NCI-H2171 treated with DMSO at 0.1 percent for 48 hours (cell line): ENCODE measurements around the gene GNB5.
A peak's percentile ranks its signal among the peaks of the same experiment; 100 is the strongest.

Experiments
- DNase-seq: peaks from one replicate; lab custom pipeline; 2025; lab: John Stamatoyannopoulos, UW

Gene GNB5

DNA sequence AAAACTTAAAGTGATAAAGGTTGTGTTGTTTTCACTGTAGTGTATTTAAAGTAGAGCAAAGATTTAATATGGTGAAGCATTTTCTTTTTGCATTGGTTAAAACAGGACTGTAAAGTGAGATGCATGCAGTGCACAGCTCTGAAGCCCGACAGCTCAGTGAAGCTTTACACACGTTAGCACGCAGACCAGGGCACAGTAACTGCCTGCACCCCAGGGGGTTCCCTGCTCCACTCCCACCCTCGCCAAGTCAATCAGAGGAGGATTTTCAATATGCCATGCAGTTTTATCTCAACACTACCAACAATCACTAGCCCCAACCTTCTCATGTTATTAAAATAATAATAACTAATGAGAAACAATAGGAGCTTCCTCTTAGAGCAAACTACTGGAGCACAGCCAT, 50.5 kb downstream of the GNB5 start:
- no peak for DNase-seq

DNA sequence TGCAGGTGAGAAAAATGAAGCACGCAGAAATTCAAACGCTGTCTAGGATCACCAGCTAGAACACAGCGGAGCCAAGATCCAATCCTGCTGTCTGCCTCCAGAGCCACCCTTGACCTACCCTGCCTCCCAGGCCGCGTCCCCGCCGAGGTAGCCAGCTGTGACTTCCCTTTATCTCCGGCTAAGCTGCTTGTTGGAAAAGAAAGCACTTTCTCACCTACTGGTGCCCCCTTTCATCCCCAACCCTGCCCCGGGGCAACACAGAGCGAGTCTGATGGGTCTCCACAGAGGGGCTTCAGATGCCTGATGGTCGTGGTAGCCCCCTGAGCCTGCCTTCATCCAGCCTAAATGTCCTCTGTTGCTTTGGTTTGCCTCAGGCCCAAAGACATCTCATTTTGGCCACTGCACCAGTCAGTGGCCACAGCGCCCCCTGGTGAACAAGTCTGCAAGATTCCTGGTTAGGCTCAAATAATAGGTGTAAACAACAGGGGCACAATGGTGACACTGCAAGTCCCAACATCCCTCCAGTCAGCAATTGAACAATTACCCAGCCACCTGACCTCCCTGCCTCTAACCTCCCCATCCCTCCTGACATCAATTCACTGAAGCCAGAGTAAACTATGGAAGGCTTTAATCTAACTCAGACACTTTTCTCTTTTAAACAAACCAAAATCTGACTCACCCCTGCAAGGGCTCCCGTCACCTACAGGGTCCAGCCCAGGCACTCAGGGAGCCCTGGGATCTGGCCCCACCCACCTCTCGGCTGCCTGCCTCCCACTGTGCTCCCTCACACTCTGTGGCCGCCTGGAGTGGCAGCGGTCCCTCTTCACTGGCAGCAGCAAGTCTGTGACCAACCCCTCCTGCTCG, 51.4 kb downstream of the GNB5 start:
- DNase-seq, result no peak

DNA sequence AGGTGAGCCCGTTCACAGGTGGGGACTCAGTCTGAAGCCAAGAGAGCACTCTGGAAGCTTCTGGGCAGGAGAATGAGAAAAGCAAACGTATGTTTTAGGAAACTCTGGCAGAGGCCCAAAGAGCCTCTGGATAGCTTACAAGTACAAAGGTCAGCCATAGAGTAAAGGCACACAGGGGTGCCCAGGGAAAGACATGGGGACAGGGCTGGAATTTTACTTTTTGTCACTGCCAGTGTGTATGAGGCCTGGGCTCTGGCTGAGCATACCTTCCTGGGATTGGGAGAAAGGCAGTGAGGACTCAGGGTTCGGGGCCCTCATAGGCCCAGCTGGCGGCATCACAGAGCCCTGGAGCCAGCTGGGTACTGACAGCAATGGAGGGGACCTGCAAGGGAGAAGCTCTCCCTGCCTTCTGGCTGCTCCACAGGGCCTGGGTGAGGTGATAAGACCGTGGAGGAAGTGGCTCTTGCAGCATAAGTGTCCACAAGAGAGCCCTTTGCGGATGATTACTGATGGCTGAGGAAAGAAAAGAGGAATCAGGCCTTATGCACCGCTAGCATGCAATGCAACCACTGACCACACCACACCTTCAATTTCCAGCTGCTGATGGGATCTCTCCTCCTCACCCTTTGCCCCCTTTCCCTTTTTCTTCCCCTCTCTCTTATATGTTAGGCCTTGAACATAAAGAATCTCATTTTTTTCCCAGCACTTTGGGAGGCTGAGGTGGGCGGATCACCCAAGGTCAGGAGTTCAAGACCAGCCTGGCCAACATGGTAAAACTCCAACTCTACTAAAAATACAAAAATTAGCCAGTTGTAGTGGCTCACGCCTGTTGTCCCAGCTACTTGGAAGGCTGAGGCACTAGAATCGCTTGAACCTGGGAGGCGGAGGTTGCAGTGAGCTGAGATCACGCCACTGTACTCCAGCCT, 53.5 kb downstream of the GNB5 start:
- DNase-seq, result no peak

DNA sequence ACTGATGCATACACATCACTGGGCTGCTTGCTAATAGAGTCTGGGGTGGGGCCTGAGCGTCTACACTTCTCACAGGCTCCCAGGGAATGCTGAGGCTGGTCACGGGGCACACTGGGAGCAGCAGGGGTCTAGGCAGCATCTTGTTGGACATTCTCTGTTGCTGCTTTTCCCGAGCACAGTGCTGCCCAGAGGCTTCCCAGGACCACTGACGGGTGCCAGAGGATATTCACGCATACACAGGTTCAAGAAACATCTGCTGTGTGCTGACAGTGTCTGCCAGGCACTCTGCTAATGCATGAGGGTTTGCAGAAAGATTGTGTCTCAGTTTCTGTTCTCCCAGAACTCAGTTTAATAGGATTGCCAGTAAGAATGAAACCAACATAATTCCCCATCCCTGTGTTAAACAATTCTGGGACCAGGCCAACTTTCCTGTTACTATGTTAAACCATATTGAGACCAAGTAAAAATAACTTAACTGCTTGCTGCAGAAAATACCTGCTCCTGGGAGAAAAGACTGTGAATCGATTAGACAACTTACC, 54.7 kb downstream of the GNB5 start:
- no peak for DNase-seq

DNA sequence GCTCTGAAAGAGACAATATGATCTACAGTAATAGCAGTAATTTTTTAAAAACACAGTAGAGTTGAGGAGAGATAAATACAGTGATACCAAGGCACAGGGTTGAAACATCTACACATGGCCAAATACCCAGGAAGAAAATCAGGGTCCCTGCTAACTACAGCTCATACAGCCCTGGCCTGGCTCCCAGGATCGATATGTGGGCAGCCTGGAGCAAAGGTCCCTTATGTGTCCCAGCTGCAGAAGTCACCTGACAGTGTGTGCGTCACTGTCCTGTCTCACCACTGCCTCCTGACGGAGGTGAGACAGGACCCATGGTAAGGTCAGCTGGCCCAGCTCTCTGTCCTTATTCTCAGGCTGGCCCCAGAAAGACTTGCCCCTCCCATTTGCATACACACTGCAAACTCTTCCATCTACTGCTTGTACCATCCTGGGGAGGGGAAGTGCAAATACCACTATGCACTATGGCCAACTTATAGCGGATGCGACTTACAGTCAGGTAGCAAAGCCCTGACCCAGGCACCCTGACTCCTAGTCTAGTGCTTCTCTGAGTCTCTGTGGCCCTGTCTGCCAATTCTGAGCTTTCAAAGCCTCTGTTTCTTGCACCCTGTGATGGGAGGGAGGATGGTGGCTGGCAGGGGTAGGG, 56.6 kb downstream of the GNB5 start:
- no peak for DNase-seq

DNA sequence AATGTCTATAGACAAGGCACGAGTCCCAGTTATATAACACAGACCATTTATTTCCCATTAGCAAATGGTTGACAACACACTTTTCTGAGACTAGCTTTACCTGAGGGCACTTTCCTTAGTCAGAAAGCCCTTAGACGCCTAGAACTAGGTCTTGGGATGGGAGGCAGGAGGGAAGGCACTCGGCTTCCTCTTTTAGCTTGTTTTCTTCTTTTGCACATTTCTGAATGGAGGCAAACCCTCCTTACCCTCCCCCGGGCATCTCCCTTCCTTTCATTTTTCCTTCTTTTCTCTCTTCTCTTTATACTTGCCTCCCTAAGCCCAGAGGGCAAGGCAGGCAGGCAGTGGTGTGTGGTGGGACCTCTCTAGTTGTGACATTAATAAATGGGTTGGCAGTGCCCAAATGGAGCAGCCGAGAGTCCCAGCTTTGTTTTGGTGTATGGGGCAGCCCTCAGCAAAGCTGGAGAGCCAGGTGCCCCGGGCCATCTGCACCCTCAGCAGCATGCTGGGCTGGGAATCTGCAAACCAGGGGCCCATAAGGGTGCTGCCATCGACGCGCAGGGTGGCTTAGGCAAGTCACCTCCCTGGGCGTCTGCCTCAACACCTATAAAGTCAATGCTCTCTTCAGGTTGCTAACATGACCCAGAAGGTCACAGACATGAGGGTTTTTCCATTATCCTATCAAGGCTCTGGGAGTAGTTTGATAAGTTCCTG, 57.5 kb downstream of the GNB5 start:
- DNase-seq, result no peak

DNA sequence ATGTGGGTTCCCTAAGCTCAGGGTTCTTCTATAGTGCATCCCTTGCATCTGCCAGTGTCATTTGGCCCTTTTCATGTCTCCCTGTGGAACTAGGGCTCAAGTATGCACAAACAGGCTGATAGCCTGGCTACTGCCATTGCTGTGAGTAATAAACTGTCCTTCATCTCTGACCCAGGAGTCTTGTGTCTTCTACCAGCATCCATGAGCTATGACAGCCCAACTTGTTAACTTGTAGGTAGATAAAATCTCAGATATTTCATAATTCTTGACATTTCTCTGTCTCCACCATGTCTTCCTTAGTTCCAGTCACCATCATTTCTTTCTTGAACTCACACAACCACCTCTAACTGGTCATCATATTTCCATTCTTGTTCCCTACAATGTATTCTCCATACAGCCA, 59.1 kb downstream of the GNB5 start:
- no peak for DNase-seq

DNA sequence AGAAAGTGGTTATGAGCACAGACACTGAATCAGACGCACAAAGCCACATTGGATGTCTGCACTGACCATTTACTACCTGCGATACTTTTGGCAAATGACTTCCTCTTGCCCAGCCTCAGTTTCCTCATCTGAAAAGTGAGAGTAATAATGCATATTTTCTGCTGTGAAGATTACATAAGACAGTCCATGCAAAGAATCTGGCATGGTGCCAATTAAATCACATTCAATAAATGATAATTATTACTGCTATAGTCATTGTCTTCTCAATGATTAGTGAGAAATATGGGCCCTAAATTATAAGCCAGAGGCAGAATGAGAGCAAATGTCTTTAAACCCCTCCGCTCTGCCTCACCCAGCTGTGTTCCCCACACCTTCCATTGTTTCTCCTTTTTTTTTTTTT, 62.6 kb downstream of the GNB5 start:
- no peak for DNase-seq

DNA sequence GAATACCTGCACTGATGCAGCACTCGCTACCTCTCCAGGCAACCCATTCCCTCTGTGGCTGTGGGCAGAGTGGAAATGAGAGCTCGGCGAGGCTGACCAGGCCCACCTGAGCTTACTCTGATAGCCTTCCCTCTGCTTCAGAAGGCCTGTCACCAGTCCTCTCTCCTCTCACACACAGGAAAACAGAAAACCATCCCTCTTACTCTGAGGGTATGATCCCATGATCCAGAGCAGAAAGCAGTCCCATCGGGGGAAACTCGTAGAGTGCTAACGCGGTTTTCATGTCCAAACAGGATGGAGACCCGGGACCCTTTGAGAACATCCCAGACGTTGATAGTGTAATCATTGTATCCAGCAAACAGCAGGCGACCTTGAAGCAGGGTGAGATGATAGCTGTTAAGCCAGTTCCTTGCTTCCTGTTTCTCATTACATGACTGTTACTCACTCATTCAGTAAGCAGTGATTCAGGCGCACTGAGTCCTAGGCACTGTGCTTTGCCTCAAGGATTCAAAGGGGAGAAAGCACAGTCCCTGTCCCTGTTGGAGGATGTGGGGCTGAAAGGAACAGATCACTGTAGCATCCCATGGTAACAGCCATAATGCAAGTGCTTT, 66.8 kb downstream of the GNB5 start:
- no peak for DNase-seq

DNA sequence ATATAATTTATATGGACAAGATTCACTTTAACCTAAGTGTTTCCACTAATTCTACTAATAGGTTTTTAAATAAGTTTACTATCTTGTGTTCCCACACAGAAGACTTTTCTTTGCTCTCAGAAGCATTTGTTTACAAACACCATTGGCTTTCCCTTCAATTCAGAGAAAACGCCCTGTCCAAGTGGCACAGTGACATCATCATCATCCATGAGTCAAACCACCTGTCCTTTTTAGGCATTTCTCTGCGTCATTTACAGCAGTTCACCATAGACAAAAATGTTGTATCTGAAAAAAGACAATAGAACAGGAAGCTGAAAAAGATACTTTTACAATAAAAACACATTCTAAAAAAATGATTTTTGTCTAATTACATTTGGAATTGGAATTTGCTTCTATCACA, 69.3 kb downstream of the GNB5 start:
- DNase-seq, result no peak

DNA sequence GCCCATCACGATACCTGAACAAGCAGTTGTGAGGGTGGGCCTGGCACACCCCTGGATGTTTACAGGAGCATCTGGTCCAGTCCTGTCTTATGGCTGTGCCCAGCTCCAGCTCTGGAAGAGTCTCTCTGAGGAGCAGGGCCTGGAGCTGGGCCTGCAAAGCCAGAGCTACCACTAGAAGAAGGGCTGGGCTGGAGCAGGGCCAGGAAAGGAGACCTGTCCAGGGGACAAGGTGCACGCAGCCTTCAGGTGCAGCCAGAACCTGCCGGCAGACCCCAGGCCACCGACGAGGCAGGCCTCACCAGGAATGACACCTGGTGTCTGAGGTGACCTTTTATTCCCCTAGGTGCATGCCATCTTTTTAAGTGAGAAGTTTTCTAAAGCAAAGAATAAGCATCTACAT, 70.2 kb downstream of the GNB5 start:
- no peak for DNase-seq

DNA sequence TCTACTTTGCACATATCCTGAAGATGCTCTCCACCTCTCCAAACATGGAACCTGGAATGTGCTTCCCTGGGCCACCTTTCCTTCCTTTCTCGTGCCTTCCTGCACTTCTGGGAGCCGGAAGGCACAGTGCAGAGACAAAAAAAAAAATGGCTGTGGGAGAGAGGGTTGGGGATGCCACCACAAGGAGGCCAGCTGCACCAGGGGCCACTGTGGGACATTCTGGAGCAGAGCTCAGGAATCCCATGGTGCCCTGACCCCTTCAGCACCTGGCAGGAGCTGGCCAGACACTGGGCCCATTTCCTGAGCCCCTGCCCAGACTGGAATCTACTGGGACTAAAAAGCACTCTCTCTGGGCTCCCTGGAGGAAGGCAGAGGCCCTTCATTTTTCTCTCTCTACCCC, 70.7 kb downstream of the GNB5 start:
- no peak for DNase-seq

DNA sequence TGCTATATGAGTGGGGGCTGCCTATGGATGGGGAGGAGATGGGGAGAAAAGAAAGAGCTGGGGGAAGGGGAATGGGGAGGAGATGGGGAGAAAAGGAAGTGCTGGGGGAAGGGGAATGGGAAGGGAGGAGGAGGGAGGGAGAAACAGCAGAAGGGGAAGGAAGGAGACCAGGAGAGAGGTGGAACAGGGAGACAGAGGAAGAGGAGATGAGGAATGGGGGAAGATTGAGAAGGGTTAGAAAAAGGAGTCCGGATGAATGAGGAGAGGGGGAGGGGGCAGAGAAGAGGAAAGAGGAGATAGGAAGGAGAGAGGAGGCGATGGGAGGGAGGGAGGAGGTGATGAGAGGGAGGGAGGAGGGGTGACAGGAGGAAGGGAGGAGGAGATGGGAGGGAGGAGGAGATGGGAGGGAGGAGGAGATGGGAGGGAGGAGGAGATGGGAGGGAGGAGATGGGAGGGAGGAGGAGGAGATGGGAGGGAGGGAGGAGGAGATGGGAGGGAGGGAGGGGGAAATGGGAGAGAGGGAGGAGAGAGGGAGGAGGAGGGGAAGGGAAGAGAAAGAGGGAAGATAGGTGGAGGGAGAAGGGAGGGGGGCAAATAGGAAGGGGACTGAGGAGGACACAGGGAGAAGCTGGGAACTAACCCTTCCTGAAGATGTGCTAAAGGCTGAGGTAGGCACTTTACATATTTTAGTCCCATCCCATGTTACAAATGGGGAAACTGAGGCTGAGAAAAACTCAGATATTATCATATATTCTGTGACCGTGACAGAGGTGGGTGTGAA, 72.0 kb downstream of the GNB5 start:
- no peak for DNase-seq

DNA sequence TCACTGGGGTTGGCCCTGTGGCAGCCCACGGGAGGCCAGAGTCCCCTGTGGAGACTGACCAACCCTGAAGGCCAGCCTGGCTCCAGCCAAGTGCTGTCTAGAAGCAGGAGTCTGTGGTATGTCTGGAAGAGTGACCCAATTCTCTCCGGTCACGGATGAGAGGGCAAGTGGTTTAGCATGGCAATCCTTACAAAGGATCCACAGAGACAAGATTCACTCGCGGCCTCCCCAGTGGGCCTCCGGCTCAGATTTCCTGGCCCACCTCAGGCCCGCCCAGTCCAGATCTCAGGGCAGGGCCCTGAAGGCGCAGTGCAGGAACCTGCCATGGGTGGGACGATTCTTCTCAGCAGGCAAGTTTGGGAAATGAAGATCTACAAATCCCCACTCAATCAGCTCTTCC, 73.6 kb downstream of the GNB5 start:
- no peak for DNase-seq

DNA sequence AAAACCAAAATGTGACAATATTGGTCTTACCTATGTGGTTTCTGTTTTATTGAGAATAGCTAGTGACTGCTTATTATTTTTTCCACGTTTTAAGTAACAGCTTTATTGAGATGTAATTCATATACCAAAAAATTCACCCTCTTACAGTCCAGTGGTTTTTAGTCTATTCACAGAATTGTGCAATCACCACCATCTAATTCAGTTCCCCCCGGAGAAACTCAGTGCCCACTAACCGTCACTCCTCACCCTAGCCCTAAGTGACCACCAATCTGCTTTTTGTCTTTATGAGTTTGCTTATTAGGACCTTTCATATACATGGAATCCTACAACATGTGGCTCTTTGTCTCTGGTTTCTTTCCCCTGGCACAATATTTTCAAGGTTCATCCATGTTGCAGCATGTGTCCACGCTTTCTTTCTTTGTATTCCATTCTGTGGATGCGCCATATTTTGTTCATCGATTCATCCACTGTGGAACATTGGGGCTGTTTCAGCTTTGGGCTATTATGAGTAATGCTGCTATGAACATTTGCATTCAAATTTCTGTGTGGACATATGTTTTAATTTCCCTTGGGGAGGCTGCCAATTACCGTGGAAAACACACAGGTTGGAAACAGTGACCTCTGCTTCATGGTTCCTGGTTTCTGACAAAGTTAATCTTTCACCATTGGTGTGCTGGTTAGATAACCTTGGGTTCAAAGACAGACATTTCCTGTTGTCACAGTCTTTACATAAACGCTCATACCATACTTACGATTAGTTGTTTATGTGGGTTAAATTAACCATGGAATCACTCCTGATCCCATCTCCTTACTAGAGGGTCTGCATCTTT, 75.4 kb downstream of the GNB5 start:
- DNase-seq, result peak; percentile 37

DNA sequence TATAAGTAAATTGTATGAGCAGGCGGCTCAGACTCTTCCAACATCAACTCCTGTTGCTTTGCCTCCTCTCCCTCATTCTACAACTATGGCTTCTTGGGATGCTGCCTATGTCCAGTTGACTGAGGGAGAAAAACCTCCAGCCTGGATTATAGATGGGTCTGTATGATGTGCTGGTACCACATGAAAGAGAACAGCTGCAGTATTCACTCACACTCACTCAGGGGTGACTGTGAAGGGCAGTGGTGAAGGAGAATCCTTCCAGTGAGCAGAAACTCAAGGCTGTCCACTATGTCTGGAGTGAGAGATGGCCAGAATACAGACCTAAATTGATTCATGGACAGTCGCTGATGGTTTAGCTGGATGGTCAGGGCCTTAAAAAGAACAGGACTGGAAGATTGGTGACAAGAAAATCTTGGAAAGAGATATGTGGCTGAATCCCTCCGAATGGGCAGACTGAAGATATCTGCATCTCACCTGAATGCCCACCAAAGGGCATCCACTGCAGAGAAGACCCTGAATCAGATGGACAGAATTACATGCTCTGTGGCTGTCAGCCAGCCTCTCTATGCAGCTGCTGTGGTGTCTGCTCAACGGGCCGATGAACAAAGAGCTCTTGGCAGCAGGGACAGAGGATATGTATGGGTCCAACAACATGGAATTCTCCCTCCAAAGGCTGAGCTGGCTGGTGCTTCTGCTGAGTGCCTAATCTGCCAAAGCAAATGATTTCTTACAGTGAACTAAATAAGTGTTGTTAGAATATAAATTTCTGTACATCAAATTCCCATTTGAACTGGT, 76.7 kb downstream of the GNB5 start:
- no peak for DNase-seq

DNA sequence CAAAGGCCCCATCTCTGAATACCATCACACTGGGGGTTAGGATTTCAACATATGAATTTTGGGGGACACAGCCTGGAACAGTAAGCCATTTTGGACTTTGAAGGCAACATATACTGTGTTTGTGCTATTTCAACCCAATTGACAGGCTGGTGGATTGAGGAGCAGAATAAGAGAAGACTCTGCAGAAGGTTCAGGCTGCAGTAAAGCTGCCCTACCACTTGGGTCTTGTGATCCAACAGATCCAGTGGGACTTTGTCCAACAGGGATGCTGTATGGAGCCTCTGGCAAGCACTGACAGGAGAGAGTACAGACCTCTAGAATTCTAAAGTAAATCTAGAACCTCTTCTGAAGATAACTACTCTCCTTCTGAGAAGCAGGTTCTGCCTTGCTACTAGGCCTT, 77.5 kb downstream of the GNB5 start:
- DNase-seq, result no peak

DNA sequence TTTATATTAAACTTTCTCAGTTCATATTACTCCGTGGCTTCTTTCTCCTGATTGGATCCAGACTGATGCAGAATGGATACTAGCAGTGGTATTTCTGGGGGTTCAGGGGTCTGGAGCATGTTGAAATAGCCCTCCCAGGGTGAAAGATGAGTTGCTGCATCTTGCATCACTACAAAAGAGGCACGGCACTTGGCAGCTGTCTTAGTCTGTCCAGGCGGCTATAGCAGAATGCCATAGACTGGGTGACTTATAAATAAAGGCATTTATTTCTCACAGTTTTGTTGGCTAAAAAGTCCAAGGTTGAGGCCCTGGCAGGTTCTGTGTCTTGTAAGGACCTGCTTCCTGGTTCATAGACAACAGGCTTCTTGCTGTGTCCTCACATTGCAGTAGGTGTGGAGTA, 78.0 kb downstream of the GNB5 start:
- no peak for DNase-seq
